ENCODE data around the gene KLHDC8B.

DNA sequence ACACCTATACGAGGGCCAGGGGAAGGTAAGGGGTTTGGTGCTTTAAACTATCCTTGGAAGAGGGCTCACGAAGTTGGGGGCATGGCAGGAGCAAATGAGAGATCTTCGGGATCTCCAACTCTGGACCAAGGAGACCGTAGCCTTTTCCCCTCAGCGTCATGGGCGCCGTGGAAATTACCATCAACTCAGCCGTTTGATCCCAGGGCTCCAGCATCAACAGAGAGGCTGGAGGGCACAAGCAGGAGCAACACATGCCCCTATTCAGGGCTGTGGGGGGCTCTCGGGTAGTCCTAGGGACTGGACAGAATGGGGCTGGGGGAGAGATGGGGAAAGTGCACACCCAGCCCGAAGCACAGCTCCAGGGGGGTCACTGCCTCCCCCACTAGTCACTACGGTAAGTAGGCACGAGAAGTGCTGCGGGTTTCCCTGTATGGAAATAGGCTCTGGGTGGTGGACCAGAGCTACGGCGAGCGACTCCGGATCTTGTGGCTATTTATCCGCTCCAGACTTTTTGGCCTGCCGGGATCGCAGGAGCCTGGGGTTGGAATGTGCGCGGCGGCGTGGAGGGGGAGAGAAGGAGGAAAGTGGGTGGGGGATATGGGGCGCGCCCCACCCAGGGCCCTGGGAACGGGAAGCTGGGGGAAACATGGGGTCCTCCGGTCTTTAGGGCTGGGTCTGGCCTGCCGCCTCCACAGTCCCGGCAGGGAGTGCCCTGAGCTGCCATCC lies 38.0 kb upstream of the KLHDC8B start:
- TF ChIP-seq, protein P1, sequence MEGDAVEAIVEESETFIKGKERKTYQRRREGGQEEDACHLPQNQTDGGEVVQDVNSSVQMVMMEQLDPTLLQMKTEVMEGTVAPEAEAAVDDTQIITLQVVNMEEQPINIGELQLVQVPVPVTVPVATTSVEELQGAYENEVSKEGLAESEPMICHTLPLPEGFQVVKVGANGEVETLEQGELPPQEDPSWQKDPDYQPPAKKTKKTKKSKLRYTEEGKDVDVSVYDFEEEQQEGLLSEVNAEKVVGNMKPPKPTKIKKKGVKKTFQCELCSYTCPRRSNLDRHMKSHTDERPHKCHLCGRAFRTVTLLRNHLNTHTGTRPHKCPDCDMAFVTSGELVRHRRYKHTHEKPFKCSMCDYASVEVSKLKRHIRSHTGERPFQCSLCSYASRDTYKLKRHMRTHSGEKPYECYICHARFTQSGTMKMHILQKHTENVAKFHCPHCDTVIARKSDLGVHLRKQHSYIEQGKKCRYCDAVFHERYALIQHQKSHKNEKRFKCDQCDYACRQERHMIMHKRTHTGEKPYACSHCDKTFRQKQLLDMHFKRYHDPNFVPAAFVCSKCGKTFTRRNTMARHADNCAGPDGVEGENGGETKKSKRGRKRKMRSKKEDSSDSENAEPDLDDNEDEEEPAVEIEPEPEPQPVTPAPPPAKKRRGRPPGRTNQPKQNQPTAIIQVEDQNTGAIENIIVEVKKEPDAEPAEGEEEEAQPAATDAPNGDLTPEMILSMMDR (IDR thresholded peaks at IDR 0.05): no peak
- TF ChIP-seq POLR2A (IDR thresholded peaks at IDR 0.05) (peak in 1 of 2 donors; percentile 31), POLR2AphosphoS5 (IDR thresholded peaks at IDR 0.05; ENCODE audit: insufficient read depth in 1 of 2, low read depth in 1 of 2) (peak; percentile 43 to 52)

Data from vagina (tissue), 2 donors.